A549 (cell line): ENCODE results near the gene CPE. TPM values are rescaled to one million over a fixed set of nuclear protein-coding genes. Genes with fewer than 3 reads are reported as not detected.
A peak's percentile ranks its signal among the peaks of the same experiment; 100 is the strongest.

ENCODE experiments used
- ATAC-seq, 2 experiments: fragments of 200-7000 bp in 1 of 2; fragments of >200 bp in 1 of 2; cut with Nextera tagmentation in 1 of 2; cut with Tn5 transposase in 1 of 2; 3 replicates each; pipeline versions ENCODE4 v1.8.0 to v1.9.1; 2018 to 2020; ENCODE audit warnings: mild to moderate bottlenecking in 1 of 2, moderate library complexity in 1 of 2
- CTCF ChIA-PET: fragments of 300-600 bp; sonication (Branson Sonifier 250); formaldehyde crosslinking; extraction: SDS; loops from one replicate; lab custom pipeline; 2021; ENCODE audit warnings: antibody characterized with exemption, inconsistent platforms; lab: Yijun Ruan, JAX
- POLR2A ChIA-PET: fragments of 350-600 bp; formaldehyde crosslinking; extraction: SDS; loops from one replicate; lab custom pipeline; 2021; ENCODE audit warnings: antibody characterized with exemption, inconsistent platforms; lab: Yijun Ruan, JAX
- DNase-seq, 2 experiments: peaks; one replicate each; pipeline versions ENCODE4 v3.0.0 to v3.0.0-alpha.2; 2011 to 2016; ENCODE audit warnings: low read depth in 1 of 2, low spot score in 1 of 2
- FAIRE-seq: peaks from 2 replicates; lab custom pipeline; 2011; peaks lifted over from hg19 to GRCh38; lab: Jason Lieb, UNC
- H3K27ac ChIP-seq, 2 experiments: fragments of >200 bp; sonication (Bioruptor Twin); formaldehyde crosslinking; 3 replicates each; pipeline ENCODE4 v1.5.1; 2016 to 2017
- H3K4me1 ChIP-seq: fragments of >200 bp; sonication (Bioruptor Twin); formaldehyde crosslinking; 3 replicates; pipeline ENCODE4 v1.6.1; 2016
- H3K4me2 ChIP-seq: fragments of >200 bp; sonication (Bioruptor Twin); formaldehyde crosslinking; 3 replicates; pipeline ENCODE4 v1.6.1; 2016
- H3K4me3 ChIP-seq: fragments of >200 bp; sonication (Bioruptor Twin); formaldehyde crosslinking; 3 replicates; pipeline ENCODE4 v1.5.1; 2016
- H3K9me3 ChIP-seq: fragments of >200 bp; sonication (Bioruptor Twin); formaldehyde crosslinking; 3 replicates; pipeline ENCODE4 v1.6.1; 2016
- BHLHE40 ChIP-seq: IDR thresholded peaks from 2 replicates; pipeline ENCODE4 v1.6.1; 2012; ENCODE audit warnings: low read depth, low read length, inconsistent platforms
- CHD2 ChIP-seq: fragments of 150-350 bp; IDR thresholded peaks from 2 replicates; pipeline ENCODE4 v1.6.1; 2014; ENCODE audit warnings: low read length; ENCODE audit not compliant: partially characterized antibody
- EHF ChIP-seq: fragments of 250-450 bp; sonication (Bioruptor Pico); IDR thresholded peaks from 2 replicates; pipeline ENCODE4 v1.5.0; 2020; ENCODE audit warnings: mild to moderate bottlenecking
- GATA3 ChIP-seq: IDR thresholded peaks from 2 replicates; pipeline ENCODE4 v1.6.1; 2012; ENCODE audit warnings: borderline replicate concordance
- HMGXB4 ChIP-seq: fragments of 250-450 bp; sonication (Bioruptor Pico); IDR thresholded peaks from 2 replicates; pipeline ENCODE4 v1.5.0; 2021; ENCODE audit warnings: mild to moderate bottlenecking, moderate library complexity, borderline replicate concordance
- JUN ChIP-seq, 2 experiments: fragments of >200 bp; sonication (Bioruptor Twin); formaldehyde crosslinking; IDR thresholded peaks; 2 replicates in 1 of 2; 3 replicates in 1 of 2; pipeline ENCODE4 v1.6.1; 2016 to 2017
- JUNB ChIP-seq: fragments of >200 bp; sonication (Bioruptor Twin); formaldehyde crosslinking; IDR thresholded peaks from 2 replicates; pipeline ENCODE4 v1.6.1; 2016
- NFE2L2 ChIP-seq: fragments of 150-350 bp; conservative IDR thresholded peaks from 2 replicates; pipeline ENCODE4 v1.6.1; 2014; ENCODE audit warnings: low read length
- NR3C1 ChIP-seq: fragments of >200 bp; sonication (Bioruptor Twin); formaldehyde crosslinking; IDR thresholded peaks from 3 replicates; pipeline ENCODE4 v1.6.1; 2017
- RAD21 ChIP-seq, 2 experiments: fragments of >200 bp in 1 of 2; sonication (Bioruptor Twin) in 1 of 2; formaldehyde crosslinking in 1 of 2; IDR thresholded peaks in 1 of 2; conservative IDR thresholded peaks in 1 of 2; 2 replicates in 1 of 2; 3 replicates in 1 of 2; pipeline ENCODE4 v1.6.1; 2012 to 2018; ENCODE audit warnings: inconsistent platforms in 1 of 2
- SMC3 ChIP-seq: fragments of >200 bp; sonication (Bioruptor Twin); formaldehyde crosslinking; IDR thresholded peaks from 3 replicates; pipeline ENCODE4 v1.6.1; 2018; ENCODE audit warnings: inconsistent platforms
- TP53 ChIP-seq: fragments of 250-450 bp; sonication (Bioruptor Pico); IDR thresholded peaks from 2 replicates; pipeline ENCODE4 v1.5.0; 2021; ENCODE audit warnings: mild to moderate bottlenecking, moderate library complexity
- ZNF302 ChIP-seq: fragments of 250-450 bp; sonication (Bioruptor Pico); IDR thresholded peaks from 2 replicates; pipeline ENCODE4 v1.9.0; 2021; ENCODE audit warnings: inconsistent platforms, mild to moderate bottlenecking, moderate library complexity
- WGBS: methylation state at CpG from one replicate; pipeline ENCODE4 v1.1.6; 2017; ENCODE audit errors: missing lambda C conversion rate; 5-methylcytosine and 5-hydroxymethylcytosine counted together
- polyA plus RNA-seq, 4 experiments: library from polyadenylated mRNA; depleted of rRNA in 3 of 4; stranded (reverse); fragments of >200 nt; fragmentation: RNase III in 1 of 4; extraction: RNeasy Plus Mini Kit Qiagen cat#74134 plus additional on column Dnase treatment in 1 of 4; gene quantifications; 2 replicates in 3 of 4; 3 replicates in 1 of 4; pipeline ENCODE4 v1.2.3, GENCODE V29; 2011 to 2017
- TF ChIP-seq, protein P1 (sequence below): fragments of >200 bp; sonication (Bioruptor Twin); formaldehyde crosslinking; IDR thresholded peaks from 3 replicates; pipeline ENCODE4 v1.5.1; 2016
- TF ChIP-seq, protein P2 (sequence below): IDR thresholded peaks from 2 replicates; pipeline ENCODE4 v1.6.1; 2012
- TF ChIP-seq, protein P3 (sequence below): fragments of 150-350 bp; IDR thresholded peaks from 2 replicates; pipeline ENCODE4 v1.6.1; 2014; ENCODE audit warnings: low read depth, mild to moderate bottlenecking, low read length

Gene CPE
- polyA plus RNA-seq, 2 of the 4 experiments (the other 2 are of a cell fraction), result 1.6 to 1.9 TPM

GRCh38 chr4:165462009-165462408 lies 83.2 kb downstream of the CPE start:
- CTCF ChIA-PET, result interaction anchor here (1.2 to 3.3 kb wide), 2 partner anchors 11 to 331 kb away, joined by 3 to 21 read pairs; no protein-coding TSS in a partner anchor

GRCh38 chr4:165464376-165464775 lies 85.6 kb downstream of the CPE start:
- no peak for DNase-seq
- CTCF ChIA-PET, result interaction anchor here (0.6 to 1.6 kb wide), 7 partner anchors 13 to 696 kb away, joined by 3 to 6 read pairs (median 3); partner anchors contain the start of gene CPE
- no peaks in the 10 kb centered on the region for H3K4me1 ChIP-seq
- ATAC-seq, result peak in 1 of 2 experiments; percentile 39; a peak in 1 of 6 replicates
- TF ChIP-seq ZNF302 (no peak), BHLHE40 (no peak)
- POLR2A ChIA-PET, result no interaction called here
- no peaks in the 10 kb centered on the region for H3K9me3 ChIP-seq
- WGBS, result 33% methylated on average over 7 of the region's 7 CpGs
- H3K27ac ChIP-seq, result no peak overlapping the region
- no peak for FAIRE-seq
- H3K4me2 ChIP-seq, result peak overlapping the region; percentile 44
- no peak overlapping the region for H3K4me3 ChIP-seq

More at GRCh38 chr4:165462009-165462408, 83.2 kb downstream of the CPE start:
- WGBS, result 78% methylated on average over 3 of the region's 3 CpGs
- Histone ChIP-seq H3K9me3 (no peaks in the 10 kb centered on the region), H3K4me2 (no peak overlapping the region), H3K4me1 (no peaks in the 10 kb centered on the region), H3K4me3 (no peak overlapping the region), H3K27ac (no peak overlapping the region)
- POLR2A ChIA-PET, result no interaction called here
- FAIRE-seq, result no peak
- no peak for TF ChIP-seq ZNF302
- TF ChIP-seq TP53, result no peak
- TF ChIP-seq NR3C1, result no peak
- TF ChIP-seq BHLHE40, result no peak
- no peak for TF ChIP-seq JUNB
- no peak for TF ChIP-seq NFE2L2
- TF ChIP-seq, protein P1, sequence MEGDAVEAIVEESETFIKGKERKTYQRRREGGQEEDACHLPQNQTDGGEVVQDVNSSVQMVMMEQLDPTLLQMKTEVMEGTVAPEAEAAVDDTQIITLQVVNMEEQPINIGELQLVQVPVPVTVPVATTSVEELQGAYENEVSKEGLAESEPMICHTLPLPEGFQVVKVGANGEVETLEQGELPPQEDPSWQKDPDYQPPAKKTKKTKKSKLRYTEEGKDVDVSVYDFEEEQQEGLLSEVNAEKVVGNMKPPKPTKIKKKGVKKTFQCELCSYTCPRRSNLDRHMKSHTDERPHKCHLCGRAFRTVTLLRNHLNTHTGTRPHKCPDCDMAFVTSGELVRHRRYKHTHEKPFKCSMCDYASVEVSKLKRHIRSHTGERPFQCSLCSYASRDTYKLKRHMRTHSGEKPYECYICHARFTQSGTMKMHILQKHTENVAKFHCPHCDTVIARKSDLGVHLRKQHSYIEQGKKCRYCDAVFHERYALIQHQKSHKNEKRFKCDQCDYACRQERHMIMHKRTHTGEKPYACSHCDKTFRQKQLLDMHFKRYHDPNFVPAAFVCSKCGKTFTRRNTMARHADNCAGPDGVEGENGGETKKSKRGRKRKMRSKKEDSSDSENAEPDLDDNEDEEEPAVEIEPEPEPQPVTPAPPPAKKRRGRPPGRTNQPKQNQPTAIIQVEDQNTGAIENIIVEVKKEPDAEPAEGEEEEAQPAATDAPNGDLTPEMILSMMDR, result no peak
- no peak for TF ChIP-seq HMGXB4 (CRISPR knock-in tag)
- TF ChIP-seq RAD21 (conservative IDR thresholded peaks at IDR 0.05 in 1 of 2, IDR thresholded peaks at IDR 0.05 in 1 of 2), result no peak
- TF ChIP-seq CHD2, result no peak
- ATAC-seq, result no peak
- DNase-seq, result no peak

DNA sequence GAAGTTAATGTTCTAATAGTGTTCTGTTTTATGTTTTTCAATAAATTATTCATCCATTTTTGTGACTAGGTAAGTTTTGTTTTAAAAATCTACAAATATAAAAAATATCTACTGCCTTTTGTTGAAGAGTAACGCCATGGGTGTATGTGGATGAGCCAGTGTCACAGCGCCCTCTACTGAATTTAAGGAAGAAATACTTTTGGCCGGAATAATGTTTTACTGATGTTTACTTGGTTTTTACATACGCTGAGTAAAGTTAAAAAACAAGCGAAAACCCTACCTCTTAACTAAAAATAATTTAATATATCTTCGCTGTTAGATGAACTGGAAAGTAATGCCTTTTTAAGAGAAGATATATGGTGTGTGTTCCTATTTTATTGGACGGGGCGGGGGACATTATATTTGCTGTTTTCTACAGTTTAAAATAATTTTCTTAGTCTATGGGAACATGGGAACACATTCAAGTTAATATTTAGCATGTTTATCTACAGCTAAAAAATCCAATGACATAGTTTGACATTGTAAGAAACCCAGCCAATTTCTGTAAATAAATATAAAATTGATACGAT lies 86.1 kb downstream of the CPE start:
- 20% methylated on average over 9 of the region's 9 CpGs for WGBS
- FAIRE-seq (no peak), ATAC-seq (peak; percentile 50 to 83; a peak in 4 of 6 replicates), DNase-seq (peak; percentile 26 to 28)
- peak; percentile 78 for TF ChIP-seq SMC3
- peak; percentile 81 to 84 for TF ChIP-seq RAD21 (conservative IDR thresholded peaks at IDR 0.05 in 1 of 2, IDR thresholded peaks at IDR 0.05 in 1 of 2)
- no peak for TF ChIP-seq GATA3
- TF ChIP-seq JUN (IDR thresholded peaks at IDR 0.05), result no peak
- TF ChIP-seq, protein P1, result peak; percentile 82
- no peak for TF ChIP-seq EHF (CRISPR knock-in tag)
- TF ChIP-seq, protein P2, sequence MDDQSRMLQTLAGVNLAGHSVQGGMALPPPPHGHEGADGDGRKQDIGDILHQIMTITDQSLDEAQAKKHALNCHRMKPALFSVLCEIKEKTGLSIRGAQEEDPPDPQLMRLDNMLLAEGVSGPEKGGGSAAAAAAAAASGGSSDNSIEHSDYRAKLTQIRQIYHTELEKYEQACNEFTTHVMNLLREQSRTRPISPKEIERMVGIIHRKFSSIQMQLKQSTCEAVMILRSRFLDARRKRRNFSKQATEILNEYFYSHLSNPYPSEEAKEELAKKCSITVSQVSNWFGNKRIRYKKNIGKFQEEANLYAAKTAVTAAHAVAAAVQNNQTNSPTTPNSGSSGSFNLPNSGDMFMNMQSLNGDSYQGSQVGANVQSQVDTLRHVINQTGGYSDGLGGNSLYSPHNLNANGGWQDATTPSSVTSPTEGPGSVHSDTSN, result no peak
- TF ChIP-seq, protein P3, sequence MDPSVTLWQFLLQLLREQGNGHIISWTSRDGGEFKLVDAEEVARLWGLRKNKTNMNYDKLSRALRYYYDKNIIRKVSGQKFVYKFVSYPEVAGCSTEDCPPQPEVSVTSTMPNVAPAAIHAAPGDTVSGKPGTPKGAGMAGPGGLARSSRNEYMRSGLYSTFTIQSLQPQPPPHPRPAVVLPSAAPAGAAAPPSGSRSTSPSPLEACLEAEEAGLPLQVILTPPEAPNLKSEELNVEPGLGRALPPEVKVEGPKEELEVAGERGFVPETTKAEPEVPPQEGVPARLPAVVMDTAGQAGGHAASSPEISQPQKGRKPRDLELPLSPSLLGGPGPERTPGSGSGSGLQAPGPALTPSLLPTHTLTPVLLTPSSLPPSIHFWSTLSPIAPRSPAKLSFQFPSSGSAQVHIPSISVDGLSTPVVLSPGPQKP, result no peak
- H3K9me3 ChIP-seq, result no peaks in the 10 kb centered on the region
- no peak overlapping the region for H3K4me3 ChIP-seq
- no peaks in the 10 kb centered on the region for H3K4me1 ChIP-seq
- CTCF ChIA-PET, result interaction anchor here (0.6 to 1.6 kb wide), 8 partner anchors 13 to 697 kb away, joined by 3 to 6 read pairs (median 4); no protein-coding TSS in a partner anchor
- H3K27ac ChIP-seq, result no peak overlapping the region
- POLR2A ChIA-PET, result no interaction called here
- H3K4me2 ChIP-seq, result peak overlapping the region; percentile 44
